Measurements from ENCODE around the gene CHCHD3. TPM values are rescaled to one million over a fixed set of nuclear protein-coding genes. Genes with fewer than 3 reads are reported as not detected.
A peak's percentile ranks its signal among the peaks of the same experiment; 100 is the strongest.
"Not testable (repeated sequence)": the region's sequence is repeated elsewhere in the genome, so short reads cannot be mapped to it uniquely, and the experiment has no call there.

Gene CHCHD3
- total RNA-seq, 1 experiment from 2014 or later = 96.2 TPM

- no peak for DNase-seq (ENCODE audit: low read depth)
Observed at GRCh38 chr7:133003052-133003910, 78.6 kb downstream of the CHCHD3 start.

GRCh38 chr7:133001727-133002126, 80.2 kb downstream of the CHCHD3 start:
- no peak for DNase-seq (ENCODE audit: low read depth)

- DNase-seq (ENCODE audit: low read depth) = no peak
Observed at GRCh38 chr7:132999845-133000244, 82.0 kb downstream of the CHCHD3 start.

GRCh38 chr7:132998763-132999162, 83.1 kb downstream of the CHCHD3 start:
- DNase-seq (ENCODE audit: low read depth) = no peak

- no peak for DNase-seq (ENCODE audit: low read depth)
Observed at GRCh38 chr7:132997505-132997904, 84.4 kb downstream of the CHCHD3 start.

GRCh38 chr7:132996581-132997242, 85.2 kb downstream of the CHCHD3 start:
- DNase-seq (ENCODE audit: low read depth) = no peak

- no peak for DNase-seq (ENCODE audit: low read depth)
Observed at GRCh38 chr7:132993377-132994013, 88.4 kb downstream of the CHCHD3 start.

GRCh38 chr7:132991615-132992587, 90.0 kb downstream of the CHCHD3 start:
- DNase-seq (ENCODE audit: low read depth) = no peak

GRCh38 chr7:132988117-132988516, 93.8 kb downstream of the CHCHD3 start:
- DNase-seq (ENCODE audit: low read depth) = no peak

- no peak for DNase-seq (ENCODE audit: low read depth)
Observed at GRCh38 chr7:132980402-132980801, 101.5 kb downstream of the CHCHD3 start.

- DNase-seq (ENCODE audit: low read depth) = no peak
Observed at GRCh38 chr7:132979524-132979923, 102.4 kb downstream of the CHCHD3 start.

- no peak for DNase-seq (ENCODE audit: low read depth)
Observed at GRCh38 chr7:132977234-132977633, 104.7 kb downstream of the CHCHD3 start.

- no peak for DNase-seq (ENCODE audit: low read depth)
Observed at GRCh38 chr7:132972745-132973144, 109.1 kb downstream of the CHCHD3 start.

GRCh38 chr7:132970257-132970656, 111.6 kb downstream of the CHCHD3 start:
- DNase-seq (ENCODE audit: low read depth) = no peak

GRCh38 chr7:132969520-132969919, 112.4 kb downstream of the CHCHD3 start:
- no peak for DNase-seq (ENCODE audit: low read depth)

GRCh38 chr7:132967470-132967848, 114.4 kb downstream of the CHCHD3 start:
- DNase-seq (ENCODE audit: low read depth) = not testable (repeated sequence)

GRCh38 chr7:132966754-132967469, 115.0 kb downstream of the CHCHD3 start:
- DNase-seq (ENCODE audit: low read depth) = no peak

GRCh38 chr7:132965951-132966350, 115.9 kb downstream of the CHCHD3 start:
- DNase-seq (ENCODE audit: low read depth) = no peak

GRCh38 chr7:132964876-132965275, 117.0 kb downstream of the CHCHD3 start:
- peak; percentile 3 for DNase-seq (ENCODE audit: low read depth)

GRCh38 chr7:132959891-132960290, 122.0 kb downstream of the CHCHD3 start:
- DNase-seq (ENCODE audit: low read depth) = no peak

- no peak for DNase-seq (ENCODE audit: low read depth)
Observed at GRCh38 chr7:132956556-132956955, 125.3 kb downstream of the CHCHD3 start.
